ENCODE results near the gene RND1. TPM values are rescaled to one million over a fixed set of nuclear protein-coding genes. Genes with fewer than 3 reads are reported as not detected.

Gene RND1
- total RNA-seq, 6 experiments from 2014 or later: 6.4 to 72.8 (median 17.2) TPM

DNA sequence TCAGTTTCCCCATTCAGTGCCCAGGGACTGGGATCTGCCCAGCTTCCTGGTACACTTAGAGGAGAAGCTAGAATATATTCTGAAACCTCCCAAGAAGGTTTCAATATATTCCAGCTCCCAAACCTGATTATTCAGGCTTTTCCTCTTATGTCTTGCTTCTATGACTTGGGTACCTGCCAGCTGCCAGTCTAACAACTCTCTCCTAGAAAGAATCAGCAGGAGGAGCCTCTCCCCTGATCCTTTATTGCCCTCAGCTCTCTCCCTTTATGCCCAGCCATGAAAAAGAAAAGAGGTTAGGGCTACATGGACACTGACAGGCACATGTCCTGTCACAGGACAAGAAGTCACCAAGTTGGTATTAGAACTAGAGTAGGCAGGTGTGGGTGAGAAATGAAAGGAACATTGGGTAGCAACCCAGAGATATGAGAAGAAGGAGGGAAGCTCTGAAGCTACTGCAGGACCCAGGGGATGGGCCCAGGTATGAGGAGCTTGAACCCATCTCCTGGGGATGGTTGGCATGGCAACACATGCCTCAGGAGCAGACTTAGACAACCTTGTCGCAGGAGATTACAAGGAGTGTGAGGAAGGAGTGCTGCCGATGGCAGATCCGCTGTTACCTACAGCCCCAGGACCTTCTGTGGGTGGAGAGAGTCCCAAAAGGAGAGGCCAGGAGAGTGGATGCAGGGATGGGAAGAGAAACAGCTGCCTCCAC lies 49.4 kb downstream of the RND1 start:
- Histone ChIP-seq H3K27me3 (peaks cover 0 to 14% of the 10 kb centered on the region in 2 donors), H3K9me3 (no peaks in the 10 kb centered on the region), H3K27ac (no peak overlapping the region), H3K36me3 (no peaks in the 10 kb centered on the region), H3K4me1 (peaks cover 0 to 12% (median 2%) of the 10 kb centered on the region in 4 donors), H3K4me3 (peak overlapping the region in 1 of 3 donors; percentile 75)
- ATAC-seq: no peak
- TF ChIP-seq, protein P1, sequence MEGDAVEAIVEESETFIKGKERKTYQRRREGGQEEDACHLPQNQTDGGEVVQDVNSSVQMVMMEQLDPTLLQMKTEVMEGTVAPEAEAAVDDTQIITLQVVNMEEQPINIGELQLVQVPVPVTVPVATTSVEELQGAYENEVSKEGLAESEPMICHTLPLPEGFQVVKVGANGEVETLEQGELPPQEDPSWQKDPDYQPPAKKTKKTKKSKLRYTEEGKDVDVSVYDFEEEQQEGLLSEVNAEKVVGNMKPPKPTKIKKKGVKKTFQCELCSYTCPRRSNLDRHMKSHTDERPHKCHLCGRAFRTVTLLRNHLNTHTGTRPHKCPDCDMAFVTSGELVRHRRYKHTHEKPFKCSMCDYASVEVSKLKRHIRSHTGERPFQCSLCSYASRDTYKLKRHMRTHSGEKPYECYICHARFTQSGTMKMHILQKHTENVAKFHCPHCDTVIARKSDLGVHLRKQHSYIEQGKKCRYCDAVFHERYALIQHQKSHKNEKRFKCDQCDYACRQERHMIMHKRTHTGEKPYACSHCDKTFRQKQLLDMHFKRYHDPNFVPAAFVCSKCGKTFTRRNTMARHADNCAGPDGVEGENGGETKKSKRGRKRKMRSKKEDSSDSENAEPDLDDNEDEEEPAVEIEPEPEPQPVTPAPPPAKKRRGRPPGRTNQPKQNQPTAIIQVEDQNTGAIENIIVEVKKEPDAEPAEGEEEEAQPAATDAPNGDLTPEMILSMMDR (IDR thresholded peaks at IDR 0.05): no peak
- TF ChIP-seq POLR2A (IDR thresholded peaks at IDR 0.05): no peak
- WGBS (ENCODE audit: insufficient coverage, low coverage, low lambda C conversion rate, missing lambda C conversion rate): 100% methylated on average over 3 of the region's 3 CpGs
- DNase-seq: no peak
- intact Hi-C loops (cut with DNase I): no loop called here

DNA sequence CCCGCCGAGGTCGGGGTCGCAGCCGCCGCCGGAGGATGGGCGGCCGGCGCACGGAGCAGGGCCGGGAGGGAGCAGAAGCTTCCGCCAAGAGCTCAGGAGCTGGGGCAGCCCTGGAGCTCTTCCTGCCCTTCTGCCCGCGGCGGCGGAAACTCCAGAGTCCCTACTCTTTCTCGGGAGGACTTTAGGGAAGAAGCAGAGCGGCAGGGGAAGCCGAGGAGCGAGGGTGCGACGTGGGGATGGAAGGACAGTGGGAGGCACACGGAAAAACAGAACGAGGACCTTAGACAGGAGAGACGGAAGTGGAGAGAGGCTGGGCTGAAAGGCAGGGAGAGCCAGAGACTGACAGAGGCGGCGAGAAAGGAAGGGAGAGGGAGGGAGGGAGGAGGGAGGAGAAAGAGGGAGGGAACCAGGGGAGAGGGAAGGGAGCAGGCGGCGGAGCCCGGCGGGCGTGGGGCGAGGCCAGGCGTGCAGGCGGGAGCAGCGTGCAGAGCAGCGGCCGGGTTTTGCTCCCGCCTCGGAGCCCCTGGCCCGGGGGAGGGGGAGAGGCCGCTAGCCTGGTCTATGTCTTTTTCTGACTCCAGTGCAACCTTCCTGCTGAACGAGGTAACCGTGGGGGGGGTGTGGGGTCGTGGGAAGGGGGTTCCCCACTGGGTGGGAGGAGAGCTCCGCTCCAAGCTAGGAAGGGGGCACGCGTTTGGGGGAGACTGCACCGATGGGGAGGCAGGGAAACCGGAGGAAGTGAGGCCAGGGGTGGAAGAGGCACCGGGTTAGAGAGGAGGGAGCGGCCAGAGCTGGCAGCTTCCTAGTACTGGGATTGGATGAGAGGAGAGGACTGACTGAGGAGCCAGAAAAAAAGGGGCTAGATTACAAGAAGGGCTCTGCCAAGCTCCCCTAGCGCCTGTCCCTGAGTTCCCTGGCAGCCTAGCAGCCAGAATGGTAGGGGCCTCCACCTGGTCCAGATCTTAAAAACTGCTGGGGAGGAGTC lies 50.3 kb downstream of the RND1 start:
- ATAC-seq (peak; percentile 76 to 86 (median 82)), DNase-seq (peak; percentile 66 to 78 (median 76))
- peak overlapping the region; percentile 75 to 87 (median 80) for H3K4me3 ChIP-seq
- TF ChIP-seq, protein P1 (IDR thresholded peaks at IDR 0.05): no peak
- TF ChIP-seq POLR2A (IDR thresholded peaks at IDR 0.05): peak; percentile 37
- H3K4me1 ChIP-seq: peaks cover 0 to 12% (median 2%) of the 10 kb centered on the region in 4 donors
- peak overlapping the region; percentile 66 to 84 (median 72) for H3K27ac ChIP-seq
- intact Hi-C loops (cut with DNase I): no loop called here
- 2% methylated on average over 38 of the region's 54 CpGs for WGBS (ENCODE audit: insufficient coverage, low coverage, low lambda C conversion rate, missing lambda C conversion rate)
- H3K27me3 ChIP-seq: peaks cover 0 to 14% of the 10 kb centered on the region in 2 donors
- no peaks in the 10 kb centered on the region for H3K36me3 ChIP-seq
- H3K9me3 ChIP-seq: no peaks in the 10 kb centered on the region

DNA sequence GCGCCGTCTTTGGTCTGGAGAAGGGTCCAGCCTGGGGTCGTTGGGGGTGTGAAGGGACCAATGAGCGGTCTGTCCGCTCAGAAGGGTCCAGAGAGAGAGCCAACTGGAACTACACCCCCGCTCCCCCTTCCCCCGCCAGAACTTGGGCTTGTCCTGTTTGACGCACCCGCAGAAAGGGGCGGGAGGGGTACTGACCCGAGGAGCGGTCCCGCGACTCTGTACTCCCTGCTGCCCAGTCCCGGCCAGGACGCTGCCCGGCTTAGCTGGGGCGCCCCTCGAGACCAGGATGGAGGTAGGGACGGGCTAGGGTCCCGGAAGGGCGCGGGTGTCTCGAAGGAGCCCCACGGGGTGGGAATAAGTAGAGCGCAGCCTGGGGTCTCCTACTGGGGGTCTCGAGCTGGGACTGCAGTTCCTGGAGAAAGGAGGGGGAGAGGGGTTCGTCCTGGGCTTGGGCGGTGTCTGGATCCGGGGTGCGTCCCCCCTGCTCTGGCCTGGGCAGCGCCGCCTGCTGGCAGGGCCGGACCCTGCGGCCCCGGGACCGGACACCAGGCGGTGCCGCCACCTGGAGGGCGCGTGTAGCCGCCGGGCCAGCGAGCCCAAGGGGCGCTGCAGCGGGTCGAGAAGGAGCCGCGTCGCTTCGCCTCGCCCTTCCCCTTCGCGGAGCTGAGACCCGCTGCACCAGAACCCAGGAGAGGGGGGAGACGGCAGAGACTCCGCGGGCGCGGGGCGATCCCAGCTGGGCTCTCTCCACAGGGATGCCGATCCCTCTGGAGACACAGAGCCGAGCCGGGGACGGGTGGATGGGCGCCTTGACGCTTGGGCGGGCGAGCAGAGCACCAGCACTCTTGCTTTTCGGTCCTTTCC lies 51.2 kb downstream of the RND1 start:
- peak overlapping the region; percentile 66 to 84 (median 72) for H3K27ac ChIP-seq
- DNase-seq (peak; percentile 83 to 87 (median 85)), ATAC-seq (peak; percentile 86 to 93 (median 89))
- H3K9me3 ChIP-seq: no peaks in the 10 kb centered on the region
- H3K4me3 ChIP-seq: peak overlapping the region; percentile 75 to 87 (median 80)
- H3K27me3 ChIP-seq: peaks cover 0 to 14% of the 10 kb centered on the region in 2 donors
- H3K36me3 ChIP-seq: no peaks in the 10 kb centered on the region
- intact Hi-C loops (cut with DNase I): no loop called here
- whole genome bisulfite sequencing (ENCODE audit: insufficient coverage, low coverage, low lambda C conversion rate, missing lambda C conversion rate): 2% methylated on average over 23 of the region's 70 CpGs
- peaks cover 0 to 12% (median 2%) of the 10 kb centered on the region in 4 donors for H3K4me1 ChIP-seq
- TF ChIP-seq, protein P1 (IDR thresholded peaks at IDR 0.05): peak; percentile 99 to 100 (median 100)
- TF ChIP-seq POLR2A (IDR thresholded peaks at IDR 0.05): peak; percentile 27
